ENCODE data around the gene ADAMTSL1. TPM values are rescaled to one million over a fixed set of nuclear protein-coding genes. Genes with fewer than 3 reads are reported as not detected.

The ADAMTSL1 gene
- total RNA-seq, 1 experiment from 2014 or later = not detected

DNA sequence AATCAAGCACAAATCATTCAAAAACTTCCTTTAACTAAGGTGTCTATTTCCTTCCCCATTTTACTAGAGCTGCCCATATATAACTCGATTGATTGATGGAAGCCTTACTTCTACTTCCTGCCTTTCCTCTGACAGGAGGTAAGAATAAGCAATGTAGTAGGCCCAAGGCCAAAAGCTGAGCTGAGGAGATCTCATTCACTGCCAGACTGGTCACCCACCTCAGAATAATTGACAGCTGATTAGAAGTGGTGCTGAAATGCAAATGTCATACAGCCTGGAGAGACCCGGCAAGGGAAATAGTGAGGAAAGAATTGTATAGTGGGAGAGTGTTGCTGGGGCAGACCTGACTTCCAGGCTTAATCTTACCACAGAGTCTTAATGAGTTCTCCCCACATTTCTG is 319.2 kb downstream of the ADAMTSL1 start:
- H3K9me3 ChIP-seq (ENCODE audit: control insufficient read depth, insufficient read depth, low read depth, low read length) = no peaks in the 10 kb centered on the region
- no peak for DNase-seq (ENCODE audit: low read depth, low spot score)
- no peaks in the 10 kb centered on the region for H3K36me3 ChIP-seq (ENCODE audit: control insufficient read depth, insufficient read depth, low read length)
- in situ Hi-C loops (cut with HindIII; ENCODE audit: low pct_unique_long_range_greater_than_20kb, low sequenced_read_pairs) = no loop called here
- ChIA-PET POLR2A (interaction anchor here (0.5 kb wide), 1 partner anchor 89 kb away, joined by 3 read pairs; no protein-coding TSS in a partner anchor), CTCF (no interaction called here)
- no peaks in the 10 kb centered on the region for H3K27me3 ChIP-seq (ENCODE audit: control insufficient read depth, insufficient read depth, low read length)
- TF ChIP-seq, protein P1, sequence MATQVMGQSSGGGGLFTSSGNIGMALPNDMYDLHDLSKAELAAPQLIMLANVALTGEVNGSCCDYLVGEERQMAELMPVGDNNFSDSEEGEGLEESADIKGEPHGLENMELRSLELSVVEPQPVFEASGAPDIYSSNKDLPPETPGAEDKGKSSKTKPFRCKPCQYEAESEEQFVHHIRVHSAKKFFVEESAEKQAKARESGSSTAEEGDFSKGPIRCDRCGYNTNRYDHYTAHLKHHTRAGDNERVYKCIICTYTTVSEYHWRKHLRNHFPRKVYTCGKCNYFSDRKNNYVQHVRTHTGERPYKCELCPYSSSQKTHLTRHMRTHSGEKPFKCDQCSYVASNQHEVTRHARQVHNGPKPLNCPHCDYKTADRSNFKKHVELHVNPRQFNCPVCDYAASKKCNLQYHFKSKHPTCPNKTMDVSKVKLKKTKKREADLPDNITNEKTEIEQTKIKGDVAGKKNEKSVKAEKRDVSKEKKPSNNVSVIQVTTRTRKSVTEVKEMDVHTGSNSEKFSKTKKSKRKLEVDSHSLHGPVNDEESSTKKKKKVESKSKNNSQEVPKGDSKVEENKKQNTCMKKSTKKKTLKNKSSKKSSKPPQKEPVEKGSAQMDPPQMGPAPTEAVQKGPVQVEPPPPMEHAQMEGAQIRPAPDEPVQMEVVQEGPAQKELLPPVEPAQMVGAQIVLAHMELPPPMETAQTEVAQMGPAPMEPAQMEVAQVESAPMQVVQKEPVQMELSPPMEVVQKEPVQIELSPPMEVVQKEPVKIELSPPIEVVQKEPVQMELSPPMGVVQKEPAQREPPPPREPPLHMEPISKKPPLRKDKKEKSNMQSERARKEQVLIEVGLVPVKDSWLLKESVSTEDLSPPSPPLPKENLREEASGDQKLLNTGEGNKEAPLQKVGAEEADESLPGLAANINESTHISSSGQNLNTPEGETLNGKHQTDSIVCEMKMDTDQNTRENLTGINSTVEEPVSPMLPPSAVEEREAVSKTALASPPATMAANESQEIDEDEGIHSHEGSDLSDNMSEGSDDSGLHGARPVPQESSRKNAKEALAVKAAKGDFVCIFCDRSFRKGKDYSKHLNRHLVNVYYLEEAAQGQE (IDR thresholded peaks at IDR 0.05; ENCODE audit: insufficient read depth in 1 of 2, low read depth in 2 of 2, low read length in 1 of 2) = no peak
- no peak for TF ChIP-seq POLR2AphosphoS5 (IDR thresholded peaks at IDR 0.05; ENCODE audit: low read depth, low read length)
- TF ChIP-seq, protein P2, sequence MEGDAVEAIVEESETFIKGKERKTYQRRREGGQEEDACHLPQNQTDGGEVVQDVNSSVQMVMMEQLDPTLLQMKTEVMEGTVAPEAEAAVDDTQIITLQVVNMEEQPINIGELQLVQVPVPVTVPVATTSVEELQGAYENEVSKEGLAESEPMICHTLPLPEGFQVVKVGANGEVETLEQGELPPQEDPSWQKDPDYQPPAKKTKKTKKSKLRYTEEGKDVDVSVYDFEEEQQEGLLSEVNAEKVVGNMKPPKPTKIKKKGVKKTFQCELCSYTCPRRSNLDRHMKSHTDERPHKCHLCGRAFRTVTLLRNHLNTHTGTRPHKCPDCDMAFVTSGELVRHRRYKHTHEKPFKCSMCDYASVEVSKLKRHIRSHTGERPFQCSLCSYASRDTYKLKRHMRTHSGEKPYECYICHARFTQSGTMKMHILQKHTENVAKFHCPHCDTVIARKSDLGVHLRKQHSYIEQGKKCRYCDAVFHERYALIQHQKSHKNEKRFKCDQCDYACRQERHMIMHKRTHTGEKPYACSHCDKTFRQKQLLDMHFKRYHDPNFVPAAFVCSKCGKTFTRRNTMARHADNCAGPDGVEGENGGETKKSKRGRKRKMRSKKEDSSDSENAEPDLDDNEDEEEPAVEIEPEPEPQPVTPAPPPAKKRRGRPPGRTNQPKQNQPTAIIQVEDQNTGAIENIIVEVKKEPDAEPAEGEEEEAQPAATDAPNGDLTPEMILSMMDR (IDR thresholded peaks at IDR 0.05) = no peak
- no peak for TF ChIP-seq SIN3A (IDR thresholded peaks at IDR 0.05; ENCODE audit: borderline replicate concordance, insufficient read depth, low read depth, low read length)
- TF ChIP-seq TCF7L2 (IDR thresholded peaks at IDR 0.05; ENCODE audit: low read depth, low read length) = no peak
- no peak overlapping the region for H3K4me3 ChIP-seq (ENCODE audit: low read depth in 2 of 2, low read length in 2 of 2)
- intact Hi-C loops (cut with micrococcal nuclease; ENCODE audit: unreplicated experiment) = no loop called here
- BruUV-seq (replicated peaks) = no TSS peak
- no peaks in the 10 kb centered on the region for H3K4me1 ChIP-seq (ENCODE audit: control insufficient read depth, insufficient read depth, low read length)
- ATAC-seq = no peak
- no peak overlapping the region for H3K27ac ChIP-seq (ENCODE audit: low read length)

DNA sequence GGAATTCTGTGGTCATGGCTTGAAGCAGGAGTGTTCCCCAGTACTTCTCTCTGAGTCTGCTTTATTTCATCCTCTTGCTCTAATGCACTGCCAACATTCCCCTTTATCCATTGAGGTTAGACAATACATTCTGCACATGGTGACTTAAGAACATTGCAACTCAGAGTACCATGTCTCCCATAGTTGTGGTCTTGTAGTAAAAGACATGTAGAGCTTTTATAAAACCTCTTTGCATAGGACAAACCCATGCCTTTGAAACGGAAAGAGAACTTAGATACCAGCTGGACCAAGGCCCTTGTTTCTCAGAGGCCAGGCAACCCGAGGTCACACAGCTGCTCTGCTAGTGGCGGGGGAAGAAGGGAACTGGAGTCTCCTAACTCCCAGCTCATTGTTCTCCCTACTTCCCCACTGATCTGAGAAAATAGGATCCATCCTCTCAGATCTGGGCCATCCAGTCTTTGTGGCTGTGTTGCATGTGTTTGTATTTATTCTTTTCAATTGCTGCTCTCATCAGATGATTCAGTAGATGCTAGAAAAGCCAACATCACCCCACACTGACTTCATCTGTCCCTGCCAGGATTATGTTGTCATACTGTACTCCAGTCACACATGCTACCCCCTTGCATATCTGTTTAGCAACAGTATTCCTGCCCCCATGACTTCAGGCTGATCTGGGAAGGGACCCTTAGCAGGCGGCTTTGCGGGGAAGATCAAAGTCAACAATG is 322.2 kb downstream of the ADAMTSL1 start:
- BruUV-seq (replicated peaks) = no TSS peak
- DNase-seq (ENCODE audit: low read depth, low spot score) (no peak), ATAC-seq (no peak)
- no peaks in the 10 kb centered on the region for H3K27me3 ChIP-seq (ENCODE audit: control insufficient read depth, insufficient read depth, low read length)
- no peaks in the 10 kb centered on the region for H3K36me3 ChIP-seq (ENCODE audit: control insufficient read depth, insufficient read depth, low read length)
- no peak overlapping the region for H3K4me3 ChIP-seq (ENCODE audit: low read depth in 2 of 2, low read length in 2 of 2)
- in situ Hi-C loops (cut with HindIII; ENCODE audit: low pct_unique_long_range_greater_than_20kb, low sequenced_read_pairs) (no loop called here), intact Hi-C loops (cut with micrococcal nuclease; ENCODE audit: unreplicated experiment) (no loop called here)
- H3K27ac ChIP-seq (ENCODE audit: low read length) = no peak overlapping the region
- no peaks in the 10 kb centered on the region for H3K9me3 ChIP-seq (ENCODE audit: control insufficient read depth, insufficient read depth, low read depth, low read length)
- POLR2A ChIA-PET = no interaction called here
- CTCF ChIA-PET = no interaction called here
- no peaks in the 10 kb centered on the region for H3K4me1 ChIP-seq (ENCODE audit: control insufficient read depth, insufficient read depth, low read length)
- TF ChIP-seq, protein P1 (IDR thresholded peaks at IDR 0.05; ENCODE audit: insufficient read depth in 1 of 2, low read depth in 2 of 2, low read length in 1 of 2) = no peak
- TF ChIP-seq TCF7L2 (IDR thresholded peaks at IDR 0.05; ENCODE audit: low read depth, low read length) (no peak), POLR2AphosphoS5 (IDR thresholded peaks at IDR 0.05; ENCODE audit: low read depth, low read length) (no peak), SIN3A (IDR thresholded peaks at IDR 0.05; ENCODE audit: borderline replicate concordance, insufficient read depth, low read depth, low read length) (no peak)
- TF ChIP-seq, protein P2 (IDR thresholded peaks at IDR 0.05) = no peak

Data from Panc1 (cell line).